Mucosa of gallbladder (tissue), 1 donor: ENCODE data around the gene SLC2A3. TPM values are rescaled to one million over a fixed set of nuclear protein-coding genes. Genes with fewer than 3 reads are reported as not detected.

Experiments
- total RNA-seq: library from RNA; stranded (reverse); gene quantifications from one replicate; pipeline ENCODE4 v1.2.1, GENCODE V29; 2021
- donor health status: DM: no; HTN: no; CAD: no.

SLC2A3 gene
- total RNA-seq, 1 donor from 2014 or later: 50.6 TPM

Other genes with a start within 250 kb of the SLC2A3 start
- gene GDF3, start 240.4 kb downstream of the SLC2A3 start, total RNA-seq: not detected
- gene DPPA3, start 224.8 kb downstream of the SLC2A3 start, total RNA-seq: not detected
- not detected for gene CLEC4C, start 188.8 kb downstream of the SLC2A3 start, total RNA-seq
- gene NANOGNB, start 171.0 kb downstream of the SLC2A3 start, total RNA-seq: not detected
- 0.43 TPM for gene NANOG, start 146.8 kb downstream of the SLC2A3 start, total RNA-seq
- 1.1 TPM for gene SLC2A14, start 63.3 kb downstream of the SLC2A3 start, total RNA-seq
- 23.7 TPM for gene FOXJ2, start 96.5 kb upstream of the SLC2A3 start, total RNA-seq
- 20.5 TPM for gene C3AR1, start 130.2 kb upstream of the SLC2A3 start, total RNA-seq
- 32.9 TPM for gene NECAP1, start 146.1 kb upstream of the SLC2A3 start, total RNA-seq
- 1.6 TPM for gene CLEC4A, start 187.4 kb upstream of the SLC2A3 start, total RNA-seq
- gene ZNF705A, start 220.8 kb upstream of the SLC2A3 start, total RNA-seq: not detected